Right lobe of liver (tissue), 6 donors: ENCODE data around the gene TBX2. TPM values are rescaled to one million over a fixed set of nuclear protein-coding genes. Genes with fewer than 3 reads are reported as not detected.

Source experiments
- ATAC-seq, 4 donors: fragments of 200-7000 bp; cut with Tn5 transposase; one replicate each; pipeline ENCODE4 v1.9.1; 2020; ENCODE audit warnings: mild to moderate bottlenecking in 4 of 4, moderate library complexity in 4 of 4
- DNase-seq, 3 donors: peaks; one replicate each; pipeline ENCODE4 v3.0.0-alpha.2; 2020
- H3K27ac ChIP-seq, 3 donors: fragments of 200-600 bp; one replicate each; pipeline ENCODE4 v1.8.0; 2022
- H3K27me3 ChIP-seq, 2 donors: fragments of 200-600 bp; one replicate each; pipeline ENCODE4 v1.8.0; 2022
- H3K36me3 ChIP-seq, 4 donors: fragments of 200-600 bp; sonication (generic) in 1 of 4; one replicate each; pipeline versions ENCODE4 v1.5.1 to v1.8.0; 2017 to 2022; ENCODE audit warnings: control low read depth in 1 of 4
- H3K4me1 ChIP-seq, 4 donors: fragments of 200-600 bp; sonication (generic) in 1 of 4; one replicate each; pipeline versions ENCODE4 v1.5.1 to v1.8.0; 2017 to 2022; ENCODE audit warnings: control low read depth in 1 of 4
- H3K4me3 ChIP-seq, 3 donors: fragments of 200-600 bp; one replicate each; pipeline ENCODE4 v1.8.0; 2022
- H3K9me3 ChIP-seq, 4 donors: fragments of 200-600 bp; sonication (generic) in 1 of 4; one replicate each; pipeline versions ENCODE4 v1.5.1 to v1.8.0; 2017 to 2022; ENCODE audit warnings: control low read depth in 1 of 4
- CTCF ChIP-seq, 4 donors: fragments of 200-600 bp in 3 of 4; fragments of 450-650 bp in 1 of 4; IDR thresholded peaks; one replicate each; pipeline versions ENCODE4 v1.5.1 to v1.8.0; 2016 to 2022; ENCODE audit warnings: antibody characterized with exemption in 4 of 4, mild to moderate bottlenecking in 2 of 4
- POLR2A ChIP-seq: fragments of 450-650 bp; IDR thresholded peaks from one replicate; pipeline ENCODE4 v1.6.1; 2017; ENCODE audit warnings: antibody characterized with exemption, mild to moderate bottlenecking
- WGBS: methylation state at CpG from one replicate; pipeline ENCODE4 v1.1.6; 2018; ENCODE audit warnings: low coverage, low lambda C conversion rate; ENCODE audit not compliant: insufficient coverage; ENCODE audit errors: missing lambda C conversion rate; 5-methylcytosine and 5-hydroxymethylcytosine counted together
- intact Hi-C, 2 donors: fragments of 100-400 bp; cut with DNase I; formaldehyde crosslinking; loops; one replicate each; pipeline versions ENCODE4 v1.11.2 to v1.14.1; 2022
- total RNA-seq, 6 experiments: library from RNA; depleted of rRNA in 2 of 6; stranded (reverse); fragments of >200 nt in 2 of 6; fragmentation: NEBNext Ultra II Directional in 3 of 6; extraction: Animal tissue kit (Norgen Biotek cat#: 25700) in 3 of 6; gene quantifications; one replicate each; pipeline versions ENCODE4 v1.1.0 to v1.2.4, GENCODE V29; 2016 to 2023
- donor health status: DM: no; HTN: yes; CAD: no.
- donor health status: DM: no; HTN: no; CAD: no.
- donor health status: DM: no; HTN: no; CAD: no.
- donor health status: DM: no; HTN: yes; CAD: no.
- donor health status: DM: no; HTN: yes; CAD: no.

The TBX2 gene
- total RNA-seq, 6 experiments from 2014 or later, result 1.9 to 4.4 (median 2.7) TPM

GRCh38 chr17:61415374-61416210 lies 15.9 kb downstream of the TBX2 start:
- peaks cover 0 to 24% (median 2%) of the 10 kb centered on the region in 4 donors for H3K4me1 ChIP-seq
- no peaks in the 10 kb centered on the region for H3K9me3 ChIP-seq
- TF ChIP-seq CTCF (IDR thresholded peaks at IDR 0.05), result no peak
- no peak for TF ChIP-seq POLR2A
- intact Hi-C loops, result loop anchor here (5.0 to 10.0 kb wide), 2 partner anchors 137 to 419 kb away; no protein-coding TSS in a partner anchor
- H3K36me3 ChIP-seq, result no peaks in the 10 kb centered on the region
- no peaks in the 10 kb centered on the region for H3K27me3 ChIP-seq
- no peak for DNase-seq
- no peak overlapping the region for H3K4me3 ChIP-seq
- no CpG with 5 or more reads among the region's 6 CpGs for WGBS
- H3K27ac ChIP-seq, result no peak overlapping the region
- ATAC-seq, result no peak

- no peak overlapping the region for H3K27ac ChIP-seq
- H3K36me3 ChIP-seq, result no peaks in the 10 kb centered on the region
- no peak overlapping the region for H3K4me3 ChIP-seq
- H3K4me1 ChIP-seq, result peaks cover 0 to 23% (median 2%) of the 10 kb centered on the region in 4 donors
- H3K9me3 ChIP-seq, result no peaks in the 10 kb centered on the region
- 61% methylated on average over 4 of the region's 6 CpGs for WGBS
- DNase-seq, result no peak
- TF ChIP-seq POLR2A (no peak), CTCF (IDR thresholded peaks at IDR 0.05) (no peak)
- intact Hi-C loops, result loop anchor here (5.0 to 10.0 kb wide), 2 partner anchors 136 to 419 kb away; no protein-coding TSS in a partner anchor
- H3K27me3 ChIP-seq, result no peaks in the 10 kb centered on the region
- ATAC-seq, result no peak
Measured at GRCh38 chr17:61416211-61416539, 16.5 kb downstream of the TBX2 start.

- H3K9me3 ChIP-seq, result no peaks in the 10 kb centered on the region
- ATAC-seq (peak; percentile 80 to 84 (median 82)), DNase-seq (peak; percentile 86 to 88 (median 86))
- H3K27ac ChIP-seq, result no peak overlapping the region
- intact Hi-C loops, result loop anchor here (5.0 to 10.0 kb wide), 2 partner anchors 136 to 418 kb away; no protein-coding TSS in a partner anchor
- no peak for TF ChIP-seq POLR2A
- peak; percentile 86 to 95 (median 92) for TF ChIP-seq CTCF (IDR thresholded peaks at IDR 0.05)
- no peaks in the 10 kb centered on the region for H3K36me3 ChIP-seq
- peak overlapping the region in 2 of 3 donors; percentile 12 to 19 for H3K4me3 ChIP-seq
- H3K4me1 ChIP-seq, result peaks cover 0 to 17% (median 2%) of the 10 kb centered on the region in 4 donors
- H3K27me3 ChIP-seq, result no peaks in the 10 kb centered on the region
- 17% methylated on average over 5 of the region's 43 CpGs for WGBS
Measured at GRCh38 chr17:61416540-61417363, 17.1 kb downstream of the TBX2 start.

- intact Hi-C loops, result loop anchor here (5.0 to 10.0 kb wide), 2 partner anchors 134 to 416 kb away; no protein-coding TSS in a partner anchor
- Histone ChIP-seq H3K4me3 (no peak overlapping the region), H3K4me1 (peaks cover 0 to 7% (median 2%) of the 10 kb centered on the region in 4 donors), H3K27ac (no peak overlapping the region), H3K27me3 (no peaks in the 10 kb centered on the region), H3K36me3 (no peaks in the 10 kb centered on the region), H3K9me3 (no peaks in the 10 kb centered on the region)
- no peak for TF ChIP-seq CTCF (IDR thresholded peaks at IDR 0.05)
- no peak for TF ChIP-seq POLR2A
- 66% methylated on average over 2 of the region's 2 CpGs for WGBS
- DNase-seq (no peak), ATAC-seq (no peak)
Measured at GRCh38 chr17:61418449-61418848, 18.8 kb downstream of the TBX2 start.
